ENCODE measurements around the gene TEDDM1.
"Not testable (repeated sequence)": the region's sequence is repeated elsewhere in the genome, so short reads cannot be mapped to it uniquely, and the experiment has no call there.

Gene TEDDM1

GRCh38 chr1:182379781-182380180, 20.7 kb downstream of the TEDDM1 start:
- not testable (repeated sequence) for DNase-seq

- DNase-seq = no peak
These were observed 23.4 kb downstream of the TEDDM1 start for GRCh38 chr1:182376936-182377574.

GRCh38 chr1:182374101-182374834, 26.2 kb downstream of the TEDDM1 start:
- peak; percentile 20 for DNase-seq

- no peak for DNase-seq
These were observed 29.9 kb downstream of the TEDDM1 start for GRCh38 chr1:182370532-182370931.

GRCh38 chr1:182368903-182369302, 31.6 kb downstream of the TEDDM1 start:
- no peak for DNase-seq

- no peak for DNase-seq
These were observed 32.1 kb downstream of the TEDDM1 start for GRCh38 chr1:182368358-182368757.

- no peak for DNase-seq
These were observed 32.5 kb downstream of the TEDDM1 start for GRCh38 chr1:182367926-182368325.

- DNase-seq = no peak
These were observed 33.9 kb downstream of the TEDDM1 start for GRCh38 chr1:182366596-182366995.

- DNase-seq = no peak
These were observed 40.8 kb downstream of the TEDDM1 start for GRCh38 chr1:182359645-182360044.

- DNase-seq = peak; percentile 78
These were observed 42.6 kb downstream of the TEDDM1 start for GRCh38 chr1:182357913-182358312.

- peak; percentile 23 for DNase-seq
These were observed 43.3 kb downstream of the TEDDM1 start for GRCh38 chr1:182357171-182357570.

GRCh38 chr1:182355723-182356098, 44.8 kb downstream of the TEDDM1 start:
- no peak for DNase-seq

GRCh38 chr1:182351790-182352364, 48.6 kb downstream of the TEDDM1 start:
- no peak for DNase-seq

- DNase-seq = no peak
These were observed 49.6 kb downstream of the TEDDM1 start for GRCh38 chr1:182350839-182351238.

GRCh38 chr1:182348961-182349747, 51.3 kb downstream of the TEDDM1 start:
- DNase-seq = no peak

Measured in NCI-H69 (cell line).